HFFc6 (cell line): ENCODE results near the gene TMEM186. TPM values are rescaled to one million over a fixed set of nuclear protein-coding genes. Genes with fewer than 3 reads are reported as not detected.
A peak's percentile ranks its signal among the peaks of the same experiment; 100 is the strongest.
"Not testable (repeated sequence)": the region's sequence is repeated elsewhere in the genome, so short reads cannot be mapped to it uniquely, and the experiment has no call there.

ENCODE experiments used
- DNase-seq: peaks from one replicate; pipeline ENCODE4 v3.0.0-alpha.2; 2018
- H3K27ac Mint-ChIP-seq: 2 replicates; pipeline ENCODE4 v1.8.0; 2020; ENCODE audit warnings: mild to moderate bottlenecking, mixed read lengths
- H3K27me3 Mint-ChIP-seq: 2 replicates; pipeline ENCODE4 v1.8.0; 2021; ENCODE audit warnings: mild to moderate bottlenecking, moderate library complexity, mixed read lengths; ENCODE audit not compliant: insufficient read depth
- H3K36me3 Mint-ChIP-seq: 2 replicates; pipeline ENCODE4 v1.8.0; 2021; ENCODE audit warnings: low read depth, mixed read lengths
- H3K4me1 Mint-ChIP-seq: 2 replicates; pipeline ENCODE4 v1.8.0; 2020; ENCODE audit warnings: low read depth, mixed read lengths
- H3K4me3 Mint-ChIP-seq: 2 replicates; pipeline ENCODE4 v1.8.0; 2020; ENCODE audit warnings: mild to moderate bottlenecking, moderate library complexity, mixed read lengths
- H3K9me3 Mint-ChIP-seq: 2 replicates; pipeline ENCODE4 v1.8.0; 2020; ENCODE audit warnings: mild to moderate bottlenecking, mixed read lengths
- CTCF ChIP-seq: fragments of 200-600 bp; sonication (generic); IDR thresholded peaks from 2 replicates; pipeline ENCODE4 v1.5.0; 2021; ENCODE audit warnings: antibody characterized with exemption, mild to moderate bottlenecking
- total RNA-seq, 6 experiments: library from RNA; stranded (reverse); fragmentation: NEBNext Ultra II Directional; extraction: Animal tissue kit (Norgen Biotek cat#: 25700); gene quantifications; 2 replicates in 1 of 6; 3 replicates in 5 of 6; pipeline ENCODE4 v1.2.3, GENCODE V29; 2021

Gene TMEM186
- total RNA-seq, 6 experiments from 2014 or later: 5.2 to 9.1 (median 6.9) TPM

DNA sequence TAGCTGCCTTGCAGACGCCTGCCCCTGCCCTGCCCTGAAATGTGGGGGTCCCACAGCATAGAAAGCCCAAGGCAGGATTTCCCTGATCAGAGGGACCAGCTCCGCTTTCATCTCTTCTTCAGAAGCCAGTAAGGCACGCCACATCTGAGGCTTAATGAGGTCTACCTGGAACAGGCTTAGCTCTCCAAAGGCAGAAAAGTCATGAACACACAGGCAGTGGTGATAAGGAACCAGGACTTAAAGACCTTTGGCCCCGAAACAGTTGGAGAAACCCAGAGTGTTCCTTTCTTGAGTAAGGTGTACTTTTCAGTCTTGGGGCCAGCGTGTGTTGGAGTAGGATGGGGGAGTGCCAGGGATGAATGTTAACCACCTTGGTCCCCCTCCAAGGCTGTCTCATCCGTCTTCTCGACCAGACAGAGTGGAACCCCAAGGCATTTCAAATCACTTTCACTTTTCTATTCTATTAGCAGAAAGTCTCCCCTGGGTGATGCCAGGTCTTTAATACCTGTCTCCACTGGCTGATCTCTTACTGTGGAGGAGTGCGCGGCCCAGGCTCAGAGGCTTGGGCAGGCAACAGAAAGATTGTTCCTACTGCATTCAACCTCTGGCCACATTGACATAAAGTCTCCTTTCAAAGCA is 43.9 kb downstream of the TMEM186 start:
- no peaks in the 10 kb centered on the region for H3K9me3 Mint-ChIP-seq
- DNase-seq: no peak
- no peak for TF ChIP-seq CTCF
- peaks cover 21% of the 10 kb centered on the region for H3K27me3 Mint-ChIP-seq
- H3K36me3 Mint-ChIP-seq: no peaks in the 10 kb centered on the region
- H3K27ac Mint-ChIP-seq: no peak overlapping the region
- H3K4me3 Mint-ChIP-seq: no peak overlapping the region
- H3K4me1 Mint-ChIP-seq: peaks cover 10% of the 10 kb centered on the region

DNA sequence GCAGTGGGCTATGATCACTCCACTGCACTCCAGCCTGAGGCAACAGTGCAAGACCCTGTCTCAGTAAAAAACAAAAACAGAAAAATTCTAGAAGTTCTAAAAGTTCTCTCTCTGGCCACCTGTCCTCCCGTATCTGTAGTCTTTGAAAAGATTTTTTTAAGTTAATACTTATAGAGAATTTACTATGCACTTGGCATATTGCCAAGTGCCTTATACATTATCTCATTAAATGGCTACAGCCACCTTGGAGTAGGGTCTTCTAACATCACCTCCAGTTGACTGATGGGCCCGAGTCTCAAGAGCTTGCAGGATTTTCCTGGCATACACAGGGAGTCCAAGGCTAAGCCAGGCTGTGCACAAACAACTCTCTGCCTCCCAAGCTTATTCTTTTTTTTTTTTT is 44.7 kb downstream of the TMEM186 start:
- peaks cover 18% of the 10 kb centered on the region for H3K27me3 Mint-ChIP-seq

DNA sequence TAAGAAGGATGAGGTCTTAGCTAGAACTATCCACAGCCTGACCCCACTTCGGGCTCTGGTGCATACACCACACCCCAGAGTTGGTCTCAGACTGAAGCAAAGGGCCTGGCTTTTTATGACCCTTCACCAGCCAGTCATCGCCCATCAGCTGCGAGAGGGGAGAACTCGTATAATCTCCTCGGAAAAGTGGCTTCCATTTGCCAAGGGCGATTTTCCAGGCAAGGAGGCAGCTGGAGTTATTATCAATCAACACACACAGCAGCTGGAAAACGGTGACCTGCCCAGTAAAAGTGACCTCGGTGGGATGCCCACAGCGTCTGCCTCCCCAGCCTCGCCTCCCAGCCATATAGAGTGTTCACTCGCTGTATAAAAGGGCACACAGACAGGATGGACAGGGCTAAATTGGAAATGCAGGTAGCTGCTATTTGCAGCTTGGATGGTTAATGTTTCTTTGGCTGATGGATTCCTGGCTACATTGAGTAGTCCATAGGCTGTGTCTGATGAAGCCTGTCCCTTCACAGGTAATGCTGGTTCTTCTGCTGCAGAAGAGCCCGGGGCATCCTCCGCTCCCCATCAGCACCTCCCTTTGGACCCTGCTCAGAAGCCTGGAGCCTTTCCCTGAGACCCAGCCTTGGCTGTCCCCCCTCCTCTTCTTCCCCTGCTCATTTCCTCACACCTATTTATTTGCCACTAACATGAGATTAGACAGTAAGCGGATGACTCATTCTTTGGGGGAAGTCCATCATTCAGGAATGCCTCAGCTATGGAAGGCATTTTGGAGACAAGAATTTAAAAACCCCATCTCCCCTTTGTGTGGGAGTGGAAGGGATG is 45.7 kb downstream of the TMEM186 start:
- H3K36me3 Mint-ChIP-seq: no peaks in the 10 kb centered on the region
- no peak overlapping the region for H3K4me3 Mint-ChIP-seq
- peak; percentile 25 for DNase-seq
- H3K27me3 Mint-ChIP-seq: peaks cover 14% of the 10 kb centered on the region
- peaks cover 10% of the 10 kb centered on the region for H3K4me1 Mint-ChIP-seq
- no peaks in the 10 kb centered on the region for H3K9me3 Mint-ChIP-seq
- TF ChIP-seq CTCF: no peak
- H3K27ac Mint-ChIP-seq: no peak overlapping the region

More for the DNA sequence above, 44.7 kb downstream of the TMEM186 start:
- H3K9me3 Mint-ChIP-seq: no peaks in the 10 kb centered on the region
- peaks cover 10% of the 10 kb centered on the region for H3K4me1 Mint-ChIP-seq
- DNase-seq: no peak
- H3K4me3 Mint-ChIP-seq: no peak overlapping the region
- no peak overlapping the region for H3K27ac Mint-ChIP-seq
- TF ChIP-seq CTCF: no peak
- no peaks in the 10 kb centered on the region for H3K36me3 Mint-ChIP-seq

DNA sequence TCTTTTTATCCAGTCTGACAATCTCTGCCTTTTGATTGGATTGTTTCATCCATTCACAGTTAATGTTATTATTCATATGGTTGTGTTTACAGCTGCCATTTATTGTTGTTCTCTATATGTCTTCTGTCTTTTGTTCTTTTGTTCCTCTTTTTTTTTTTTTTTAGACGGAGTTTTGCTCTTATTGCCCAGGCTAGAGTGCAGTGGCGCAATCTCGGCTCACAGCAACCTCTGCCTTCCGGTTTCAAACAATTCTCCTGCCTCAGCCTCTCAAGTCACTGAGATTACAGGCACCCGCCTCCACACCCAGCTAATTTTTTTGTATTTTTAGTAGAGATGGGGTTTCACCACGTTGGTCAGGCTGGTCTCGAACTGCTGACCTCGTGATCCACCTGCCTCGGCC is 48.5 kb downstream of the TMEM186 start:
- not testable (repeated sequence) for H3K36me3 Mint-ChIP-seq, H3K27me3 Mint-ChIP-seq, H3K4me3 Mint-ChIP-seq, H3K9me3 Mint-ChIP-seq, DNase-seq, H3K27ac Mint-ChIP-seq
- H3K4me1 Mint-ChIP-seq: peaks cover 10% of the 10 kb centered on the region

Other genes with a start within 250 kb of the TMEM186 start
- not detected for gene TMEM114, start 207.1 kb downstream of the TMEM186 start, total RNA-seq
- 10 to 100 TPM; 33.5 to 38.0 (median 36.0) TPM for gene METTL22, start 175.9 kb downstream of the TMEM186 start, total RNA-seq
- gene ABAT, start 123.0 kb downstream of the TMEM186 start, total RNA-seq: 1 to 10 TPM in 1 of 6 experiments, under 1 TPM in 5; 0.51 to 1.3 (median 0.59) TPM
- gene PMM2, start 200 bp upstream of the TMEM186 start, total RNA-seq: 10 to 100 TPM; 38.9 to 48.5 (median 44.3) TPM
- gene CARHSP1, start 71.4 kb upstream of the TMEM186 start, total RNA-seq: 100 to 1,000 TPM in 3 of 6 experiments, 10 to 100 TPM in 3; 91.4 to 114 (median 97.9) TPM
- gene LITAFD, start 84.7 kb upstream of the TMEM186 start, total RNA-seq: not detected
- gene USP7, start 166.3 kb upstream of the TMEM186 start, total RNA-seq: 10 to 100 TPM; 80.1 to 93.4 (median 89.5) TPM